Lower lobe of right lung (tissue), 2 donors: Measurements from ENCODE around the gene FLT1. TPM values are rescaled to one million over a fixed set of nuclear protein-coding genes. Genes with fewer than 3 reads are reported as not detected.
A peak's percentile ranks its signal among the peaks of the same experiment; 100 is the strongest.

Experiments used
- ATAC-seq, 2 donors: fragments of 200-7000 bp; cut with Tn5 transposase; one replicate each; pipeline ENCODE4 v1.9.1; 2020 to 2022; ENCODE audit warnings: mild to moderate bottlenecking in 2 of 2, moderate library complexity in 2 of 2
- DNase-seq: peaks from one replicate; pipeline ENCODE4 v3.0.0-alpha.2; 2020
- H3K27ac ChIP-seq: fragments of 200-600 bp; one replicate; pipeline ENCODE4 v1.8.0; 2022
- H3K27me3 ChIP-seq: fragments of 200-600 bp; one replicate; pipeline ENCODE4 v1.8.0; 2022; ENCODE audit warnings: low read depth
- H3K36me3 ChIP-seq: fragments of 200-600 bp; one replicate; pipeline ENCODE4 v1.8.0; 2022; ENCODE audit warnings: mild to moderate bottlenecking
- H3K4me1 ChIP-seq: fragments of 200-600 bp; one replicate; pipeline ENCODE4 v1.8.0; 2022
- H3K4me3 ChIP-seq: fragments of 200-600 bp; one replicate; pipeline ENCODE4 v1.8.0; 2022; ENCODE audit warnings: mild to moderate bottlenecking
- H3K9me3 ChIP-seq: fragments of 200-600 bp; one replicate; pipeline ENCODE4 v1.8.0; 2022
- CTCF ChIP-seq: fragments of 200-600 bp; IDR thresholded peaks from one replicate; pipeline ENCODE4 v1.8.0; 2022; ENCODE audit warnings: antibody characterized with exemption, mild to moderate bottlenecking
- intact Hi-C: fragments of 100-400 bp; cut with DNase I; formaldehyde crosslinking; loops from one replicate; pipeline ENCODE4 v1.11.0; 2022
- total RNA-seq: library from RNA; stranded (reverse); fragmentation: NEBNext Ultra II Directional; extraction: Animal tissue kit (Norgen Biotek cat#: 25700); gene quantifications from one replicate; pipeline ENCODE4 v1.2.1, GENCODE V29; 2021
- donor health status: DM: no; HTN: yes; CAD: no; lungs with severe emphysema.

Gene FLT1
- total RNA-seq, 1 donor from 2014 or later, result 41.9 TPM

- Histone ChIP-seq H3K4me3 (no peak overlapping the region), H3K36me3 (no peaks in the 10 kb centered on the region), H3K27me3 (no peaks in the 10 kb centered on the region), H3K4me1 (peaks cover 17% of the 10 kb centered on the region), H3K9me3 (no peaks in the 10 kb centered on the region), H3K27ac (no peak overlapping the region)
- ATAC-seq (no peak), DNase-seq (no peak)
- intact Hi-C loops, result no loop called here
- TF ChIP-seq CTCF, result no peak
Measured at GRCh38 chr13:28420704-28421103, 74.2 kb downstream of the FLT1 start.

- peak; percentile 57 to 60 for ATAC-seq
- no peaks in the 10 kb centered on the region for H3K27me3 ChIP-seq
Measured at GRCh38 chr13:28415994-28416421, 78.9 kb downstream of the FLT1 start.

GRCh38 chr13:28413999-28414398 lies 80.9 kb downstream of the FLT1 start:
- DNase-seq, result no peak
- Histone ChIP-seq H3K9me3 (no peaks in the 10 kb centered on the region), H3K27me3 (no peaks in the 10 kb centered on the region), H3K27ac (no peak overlapping the region), H3K36me3 (no peaks in the 10 kb centered on the region), H3K4me1 (peaks cover 16% of the 10 kb centered on the region), H3K4me3 (no peak overlapping the region)
- intact Hi-C loops, result no loop called here
- no peak for ATAC-seq
- TF ChIP-seq CTCF, result no peak

More at GRCh38 chr13:28415994-28416421, 78.9 kb downstream of the FLT1 start:
- H3K9me3 ChIP-seq, result no peaks in the 10 kb centered on the region
- no peak for DNase-seq
- intact Hi-C loops, result no loop called here
- H3K27ac ChIP-seq, result no peak overlapping the region
- no peaks in the 10 kb centered on the region for H3K36me3 ChIP-seq
- no peaks in the 10 kb centered on the region for H3K4me1 ChIP-seq
- TF ChIP-seq CTCF, result no peak
- no peak overlapping the region for H3K4me3 ChIP-seq

- DNase-seq (no peak), ATAC-seq (peak; percentile 26 to 28)
- intact Hi-C loops, result no loop called here
- Histone ChIP-seq H3K4me1 (peaks cover 24% of the 10 kb centered on the region), H3K27me3 (no peaks in the 10 kb centered on the region), H3K4me3 (no peak overlapping the region), H3K27ac (peak overlapping the region; percentile 39), H3K9me3 (no peaks in the 10 kb centered on the region), H3K36me3 (no peaks in the 10 kb centered on the region)
- no peak for TF ChIP-seq CTCF
Measured at GRCh38 chr13:28412981-28413380, 81.9 kb downstream of the FLT1 start.

- DNase-seq (no peak), ATAC-seq (peak in 1 of 2 donors; percentile 46)
- Histone ChIP-seq H3K9me3 (no peaks in the 10 kb centered on the region), H3K4me3 (no peak overlapping the region), H3K27me3 (no peaks in the 10 kb centered on the region), H3K36me3 (no peaks in the 10 kb centered on the region), H3K27ac (no peak overlapping the region), H3K4me1 (peaks cover 24% of the 10 kb centered on the region)
- intact Hi-C loops, result no loop called here
- no peak for TF ChIP-seq CTCF
Measured at GRCh38 chr13:28411831-28412353, 83.0 kb downstream of the FLT1 start.
